CD4-positive, alpha-beta T cell (primary cell): Measurements from ENCODE around the gene GPRC5C. TPM values are rescaled to one million over a fixed set of nuclear protein-coding genes. Genes with fewer than 3 reads are reported as not detected.

ENCODE experiments used
- ATAC-seq: fragments of 200-7000 bp; cut with Tn5 transposase; one replicate; pipeline ENCODE4 v1.10.0; 2022; ENCODE audit warnings: mild to moderate bottlenecking; ENCODE audit not compliant: poor library complexity
- CTCF ChIA-PET: fragments of 350-600 bp; sonication (Branson Sonifier 250); formaldehyde crosslinking; loops from one replicate; lab custom pipeline; 2021; ENCODE audit warnings: antibody characterized with exemption, inconsistent platforms; lab: Charles Lee
- POLR2A ChIA-PET: fragments of 350-600 bp; sonication (Branson Sonifier 250); formaldehyde crosslinking; loops from one replicate; lab custom pipeline; 2021; ENCODE audit warnings: antibody characterized with exemption, inconsistent platforms; lab: Charles Lee
- DNase-seq, 14 experiments: peaks; one replicate each; pipeline ENCODE4 v3.0.0-alpha.2; 2013 to 2020; ENCODE audit warnings: mixed read lengths in 2 of 14
- H3K27ac ChIP-seq, 2 donors: one replicate each; pipeline versions ENCODE4 v1.5.1 to v1.7.0; 2013; ENCODE audit warnings: low read length in 2 of 2, low read depth in 1 of 2, mild to moderate bottlenecking in 1 of 2
- H3K27me3 ChIP-seq, 2 experiments: 1 replicate in 1 of 2; 2 replicates in 1 of 2; pipeline versions ENCODE4 v1.6.1 to v1.7.0; 2013; ENCODE audit warnings: low read length in 2 of 2, control low read depth in 1 of 2, mild to moderate bottlenecking in 1 of 2, moderate library complexity in 1 of 2; ENCODE audit not compliant: insufficient read depth in 2 of 2, control insufficient read depth in 1 of 2
- H3K36me3 ChIP-seq: one replicate; pipeline ENCODE4 v1.6.1; 2013; ENCODE audit warnings: low read length, control low read depth; ENCODE audit not compliant: insufficient read depth
- H3K4me1 ChIP-seq: one replicate; pipeline ENCODE4 v1.6.1; 2013; ENCODE audit warnings: low read length, control low read depth; ENCODE audit not compliant: insufficient read depth
- H3K4me3 ChIP-seq: one replicate; pipeline ENCODE4 v1.5.1; 2013; ENCODE audit warnings: mild to moderate bottlenecking, low read length, moderate library complexity
- H3K9me3 ChIP-seq, 2 experiments: 1 replicate in 1 of 2; 2 replicates in 1 of 2; pipeline versions ENCODE4 v1.6.1 to v1.7.0; 2013; ENCODE audit warnings: low read length in 2 of 2, mild to moderate bottlenecking in 2 of 2, control low read depth in 1 of 2, moderate library complexity in 1 of 2; ENCODE audit not compliant: control insufficient read depth in 1 of 2, insufficient read depth in 1 of 2
- H3K27ac Mint-ChIP-seq: one replicate; pipeline ENCODE4 v1.8.0; 2020; ENCODE audit warnings: mixed read lengths
- H3K27me3 Mint-ChIP-seq: one replicate; pipeline ENCODE4 v1.8.0; 2021; ENCODE audit warnings: mixed read lengths
- H3K36me3 Mint-ChIP-seq: one replicate; pipeline ENCODE4 v1.8.0; 2021; ENCODE audit warnings: low read depth, mixed read lengths
- H3K4me1 Mint-ChIP-seq: one replicate; pipeline ENCODE4 v1.8.0; 2021; ENCODE audit warnings: low read depth, mixed read lengths
- H3K4me3 Mint-ChIP-seq: one replicate; pipeline ENCODE4 v1.8.0; 2020; ENCODE audit warnings: mild to moderate bottlenecking, mixed read lengths
- H3K9me3 Mint-ChIP-seq: one replicate; pipeline ENCODE4 v1.8.0; 2020; ENCODE audit warnings: mixed read lengths
- intact Hi-C, 2 experiments: fragments of 100-400 bp; cut with DNase I in 1 of 2; cut with micrococcal nuclease in 1 of 2; formaldehyde crosslinking; loops; one replicate each; pipeline versions ENCODE4 v1.15.1 to v1.9.0; 2023 to 2025; cut with DNase I, micrococcal nuclease
- total RNA-seq, 174 experiments: library from RNA in 2 of 174; stranded (reverse) in 2 of 174; gene quantifications; one replicate each; pipeline ENCODE4 v1.2.3 and lab custom pipeline; 2021 to 2026
- TF ChIP-seq, protein P1 (sequence below): fragments of 200-600 bp; IDR thresholded peaks from one replicate; pipeline ENCODE4 v1.8.0; 2022; ENCODE audit warnings: antibody characterized with exemption, mild to moderate bottlenecking

The GPRC5C gene
- total RNA-seq, 2 experiments from 2014 or later = not detected

GRCh38 chr17:74402048-74402447 is 29.8 kb upstream of the GPRC5C start:
- Mint-ChIP-seq H3K27me3 (peaks cover 4% of the 10 kb centered on the region), H3K36me3 (no peaks in the 10 kb centered on the region), H3K4me1 (no peaks in the 10 kb centered on the region), H3K4me3 (no peak overlapping the region), H3K9me3 (no peaks in the 10 kb centered on the region), H3K27ac (no peak overlapping the region)
- no peaks in the 10 kb centered on the region for H3K4me1 ChIP-seq
- TF ChIP-seq, protein P1, sequence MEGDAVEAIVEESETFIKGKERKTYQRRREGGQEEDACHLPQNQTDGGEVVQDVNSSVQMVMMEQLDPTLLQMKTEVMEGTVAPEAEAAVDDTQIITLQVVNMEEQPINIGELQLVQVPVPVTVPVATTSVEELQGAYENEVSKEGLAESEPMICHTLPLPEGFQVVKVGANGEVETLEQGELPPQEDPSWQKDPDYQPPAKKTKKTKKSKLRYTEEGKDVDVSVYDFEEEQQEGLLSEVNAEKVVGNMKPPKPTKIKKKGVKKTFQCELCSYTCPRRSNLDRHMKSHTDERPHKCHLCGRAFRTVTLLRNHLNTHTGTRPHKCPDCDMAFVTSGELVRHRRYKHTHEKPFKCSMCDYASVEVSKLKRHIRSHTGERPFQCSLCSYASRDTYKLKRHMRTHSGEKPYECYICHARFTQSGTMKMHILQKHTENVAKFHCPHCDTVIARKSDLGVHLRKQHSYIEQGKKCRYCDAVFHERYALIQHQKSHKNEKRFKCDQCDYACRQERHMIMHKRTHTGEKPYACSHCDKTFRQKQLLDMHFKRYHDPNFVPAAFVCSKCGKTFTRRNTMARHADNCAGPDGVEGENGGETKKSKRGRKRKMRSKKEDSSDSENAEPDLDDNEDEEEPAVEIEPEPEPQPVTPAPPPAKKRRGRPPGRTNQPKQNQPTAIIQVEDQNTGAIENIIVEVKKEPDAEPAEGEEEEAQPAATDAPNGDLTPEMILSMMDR = no peak
- DNase-seq (no peak), ATAC-seq (no peak)
- POLR2A ChIA-PET = no interaction called here
- H3K4me3 ChIP-seq = no peak overlapping the region
- no peaks in the 10 kb centered on the region for H3K27me3 ChIP-seq
- CTCF ChIA-PET = no interaction called here
- intact Hi-C loops = no loop called here
- no peaks in the 10 kb centered on the region for H3K36me3 ChIP-seq
- no peaks in the 10 kb centered on the region for H3K9me3 ChIP-seq
- H3K27ac ChIP-seq = no peak overlapping the region

DNA sequence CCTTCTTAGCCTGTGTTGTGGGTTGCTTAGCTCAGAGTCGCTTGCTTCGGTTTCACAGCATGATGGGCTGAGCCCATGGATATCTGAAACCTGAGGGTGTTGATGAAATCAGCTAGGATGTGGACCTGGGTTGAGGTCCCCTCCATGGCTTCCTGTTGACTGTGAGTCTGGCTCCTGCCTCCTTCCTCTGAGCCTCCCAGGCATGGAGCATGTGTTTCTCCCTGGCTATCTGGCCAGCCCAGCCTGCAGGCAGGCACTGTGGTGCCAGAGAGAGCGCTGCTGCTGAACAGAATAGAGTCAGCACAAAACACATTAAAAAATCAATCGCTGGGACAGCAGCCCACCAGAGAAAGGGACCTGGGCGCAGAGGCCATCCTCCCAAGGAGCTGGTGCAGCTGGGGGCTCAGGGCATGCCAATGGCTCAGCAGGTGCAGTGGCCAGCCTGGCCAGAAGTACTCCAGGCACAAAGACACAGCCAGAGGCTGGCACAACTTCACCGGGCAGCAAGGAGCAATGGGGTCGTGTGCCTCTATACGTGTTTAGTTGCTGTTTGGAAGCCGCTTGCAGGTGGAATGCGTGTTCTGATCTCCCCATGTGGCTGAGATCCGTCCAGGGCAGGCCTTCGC is 28.3 kb upstream of the GPRC5C start:
- Mint-ChIP-seq H3K27ac (no peak overlapping the region), H3K36me3 (no peaks in the 10 kb centered on the region), H3K27me3 (peaks cover 4% of the 10 kb centered on the region), H3K4me1 (no peaks in the 10 kb centered on the region), H3K4me3 (no peak overlapping the region), H3K9me3 (no peaks in the 10 kb centered on the region)
- Histone ChIP-seq H3K4me3 (no peak overlapping the region), H3K36me3 (no peaks in the 10 kb centered on the region), H3K27ac (no peak overlapping the region), H3K4me1 (no peaks in the 10 kb centered on the region), H3K9me3 (no peaks in the 10 kb centered on the region), H3K27me3 (no peaks in the 10 kb centered on the region)
- intact Hi-C loops = no loop called here
- TF ChIP-seq, protein P1 = no peak
- no peak for DNase-seq
- no peak for ATAC-seq
- ChIA-PET CTCF (no interaction called here), POLR2A (interaction anchor here (0.6 kb wide), 1 partner anchor 10 kb away, joined by 3 read pairs; no protein-coding TSS in a partner anchor)

- POLR2A ChIA-PET = no interaction called here
- Histone ChIP-seq H3K4me3 (no peak overlapping the region), H3K27me3 (no peaks in the 10 kb centered on the region), H3K27ac (no peak overlapping the region), H3K4me1 (no peaks in the 10 kb centered on the region), H3K36me3 (no peaks in the 10 kb centered on the region), H3K9me3 (no peaks in the 10 kb centered on the region)
- H3K27ac Mint-ChIP-seq = no peak overlapping the region
- TF ChIP-seq, protein P1 = no peak
- DNase-seq = no peak
- no peak for ATAC-seq
- no peak overlapping the region for H3K4me3 Mint-ChIP-seq
- H3K36me3 Mint-ChIP-seq = no peaks in the 10 kb centered on the region
- no peaks in the 10 kb centered on the region for H3K4me1 Mint-ChIP-seq
- no peaks in the 10 kb centered on the region for H3K9me3 Mint-ChIP-seq
- peaks cover 4% of the 10 kb centered on the region for H3K27me3 Mint-ChIP-seq
- CTCF ChIA-PET = no interaction called here
- intact Hi-C loops = no loop called here
These were observed 27.7 kb upstream of the GPRC5C start for GRCh38 chr17:74404218-74404617.
